ENCODE measurements around the gene C3. TPM values are rescaled to one million over a fixed set of nuclear protein-coding genes. Genes with fewer than 3 reads are reported as not detected.

Gene C3
- total and polyA plus RNA-seq, 2 of the 13 experiments (the other 11 are each of a cell fraction or from before 2014, with no cell fraction given) = 1,455 to 6,272 TPM

GRCh38 chr19:6651965-6652804 is 68.3 kb downstream of the C3 start:
- DNase-seq (ENCODE audit: low spot score) = no peak

More at GRCh38 chr19:6651965-6652804, 68.3 kb downstream of the C3 start:
- Histone ChIP-seq H3K27me3 (ENCODE audit: control insufficient read depth in 1 of 2, insufficient read depth in 2 of 2, low read length in 2 of 2) (peaks cover 0 to 23% of the 10 kb centered on the region in 2 experiments; a peak in 4 of 5 replicates), H3K9ac (ENCODE audit: insufficient read depth, low read depth, low read length) (no peak overlapping the region), H3K4me3 (replicated peaks in 1 of 3; ENCODE audit: insufficient read depth in 1 of 3, low read depth in 2 of 3, low read length in 3 of 3) (no peak overlapping the region), H3K79me2 (ENCODE audit: insufficient read depth, low read length) (no peaks in the 10 kb centered on the region), H2AFZ (ENCODE audit: low read length) (no peak overlapping the region), H3K4me1 (ENCODE audit: insufficient read depth, low read length) (no peaks in the 10 kb centered on the region), H3K36me3 (replicated peaks in 1 of 2; ENCODE audit: control insufficient read depth in 1 of 2, insufficient read depth in 2 of 2, low read length in 2 of 2) (no peaks in the 10 kb centered on the region), H4K20me1 (ENCODE audit: insufficient read depth, low read length) (no peaks in the 10 kb centered on the region), H3K4me2 (ENCODE audit: low read depth, low read length) (no peak overlapping the region), H3K27ac (ENCODE audit: extremely low read length, insufficient read depth, low read length) (no peak overlapping the region), H3K9me3 (ENCODE audit: low read length) (no peaks in the 10 kb centered on the region)
- no peak for ATAC-seq
- POLR2A ChIA-PET = interaction anchor here (0.6 kb wide), 1 partner anchor 69 kb away, joined by 3 read pairs; the partner anchor contains the start of gene C3
- no peak for FAIRE-seq
- CTCF ChIA-PET (ENCODE audit: low intra/inter-chr PET ratio, low total read pairs) = no interaction called here
- BruUV-seq (replicated peaks) = no TSS peak
- TF ChIP-seq SALL1 (CRISPR knock-in tag; IDR thresholded peaks at IDR 0.05) (no peak), MBNL3 (CRISPR knock-in tag; conservative IDR thresholded peaks at IDR 0.05) (no peak), ZNF724P (CRISPR knock-in tag; IDR thresholded peaks at IDR 0.05; ENCODE audit: borderline replicate concordance) (no peak), TARDBP (CRISPR knock-in tag; IDR thresholded peaks at IDR 0.05) (no peak), ZNF24 (IDR thresholded peaks at IDR 0.05) (no peak), ZNF350 (CRISPR knock-in tag; IDR thresholded peaks at IDR 0.05; ENCODE audit: borderline replicate concordance, low read depth) (no peak), ZNF691 (CRISPR knock-in tag; IDR thresholded peaks at IDR 0.05; ENCODE audit: borderline replicate concordance, low read depth) (no peak), HOXA9 (CRISPR knock-in tag; IDR thresholded peaks at IDR 0.05; ENCODE audit: borderline replicate concordance) (no peak), MXD4 (CRISPR knock-in tag; IDR thresholded peaks at IDR 0.05) (no peak), AGO2 (optimal IDR thresholded peaks at IDR 0.05; ENCODE audit: low read depth, low read length) (no peak), MXD1 (CRISPR knock-in tag; IDR thresholded peaks at IDR 0.05) (no peak), ZNF143 (CRISPR knock-in tag; IDR thresholded peaks at IDR 0.05) (no peak), NFE2 (CRISPR knock-in tag; IDR thresholded peaks at IDR 0.05) (no peak), KLF13 (CRISPR knock-in tag; IDR thresholded peaks at IDR 0.05) (no peak)
- WGBS (ENCODE audit: low lambda C conversion rate) = 7% methylated on average over 6 of the region's 6 CpGs
- intact Hi-C loops (cut with micrococcal nuclease; ENCODE audit: unreplicated experiment) (no loop called here), in situ Hi-C loops (cut with HindIII; ENCODE audit: extremely low pct_ligation_motif_present, low pct_unique_long_range_greater_than_20kb) (no loop called here)
